ACC112 (cell line): ENCODE measurements around the gene XAGE2.

Source experiments
- H2AFZ ChIP-seq: fragments of 200-600 bp; sonication (generic); one replicate; pipeline ENCODE4 v1.6.0; 2017; ENCODE audit warnings: antibody characterized with exemption, low read length; ENCODE audit not compliant: unreplicated experiment
- H3K27ac ChIP-seq: fragments of 200-600 bp; sonication (generic); 2 replicates; pipeline ENCODE4 v1.5.1; 2014; ENCODE audit warnings: low read depth, mild to moderate bottlenecking, antibody characterized with exemption, low read length, moderate library complexity
- H3K27me3 ChIP-seq: fragments of 200-600 bp; sonication (generic); 2 replicates; pipeline ENCODE4 v1.6.1; 2014; ENCODE audit warnings: mild to moderate bottlenecking, antibody characterized with exemption, low read length, moderate library complexity, mixed read lengths; ENCODE audit not compliant: insufficient read depth
- H3K36me3 ChIP-seq: fragments of 200-600 bp; sonication (generic); 2 replicates; pipeline ENCODE4 v1.6.1; 2016; ENCODE audit warnings: mild to moderate bottlenecking, antibody characterized with exemption, low read length, moderate library complexity, mixed read lengths; ENCODE audit not compliant: insufficient read depth
- H3K4me1 ChIP-seq: fragments of 200-600 bp; sonication (generic); one replicate; pipeline ENCODE4 v1.6.1; 2016; ENCODE audit warnings: low read length, mixed read lengths; ENCODE audit not compliant: insufficient read depth, unreplicated experiment, control insufficient read depth
- H3K4me3 ChIP-seq: fragments of 200-600 bp; sonication (generic); 2 replicates; pipeline ENCODE4 v1.5.1; 2014; ENCODE audit warnings: mild to moderate bottlenecking, low read depth, low read length
- H3K79me2 ChIP-seq: fragments of 200-600 bp; sonication (generic); one replicate; pipeline ENCODE4 v1.6.0; 2016; ENCODE audit warnings: low read length; ENCODE audit not compliant: control insufficient read depth, unreplicated experiment, insufficient read depth

The XAGE2 gene

DNA sequence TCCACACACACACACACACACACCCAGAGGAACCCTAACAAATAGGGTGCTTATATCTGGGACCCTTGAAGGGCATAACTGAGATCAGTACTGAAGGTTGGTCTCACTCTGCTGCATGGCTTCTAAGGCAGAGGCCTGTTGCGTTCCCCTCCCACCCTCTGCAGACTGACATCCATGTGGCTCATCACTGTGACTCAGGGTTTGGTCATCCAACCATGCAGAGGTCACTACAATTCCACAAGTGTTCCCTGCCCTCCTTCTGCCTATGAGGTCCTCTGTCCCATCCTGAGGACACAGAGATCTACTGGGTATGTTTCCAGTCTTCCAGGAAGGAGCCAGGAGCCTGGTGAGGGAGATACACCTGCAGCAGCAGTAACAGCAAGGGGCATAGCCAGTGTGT, 55.8 kb downstream of the XAGE2 start:
- no peaks in the 10 kb centered on the region for H3K79me2 ChIP-seq
- H3K27ac ChIP-seq: 0 out of 2 replicates have a peak overlapping the region, but pooled peaks have one; percentile 65
- H2AFZ ChIP-seq: no peak overlapping the region
- no peaks in the 10 kb centered on the region for H3K36me3 ChIP-seq
- peaks cover 41% of the 10 kb centered on the region for H3K4me1 ChIP-seq
- no peaks in the 10 kb centered on the region for H3K27me3 ChIP-seq
- H3K4me3 ChIP-seq: no peak overlapping the region
